Lower lobe of right lung (tissue), 2 donors: ENCODE results near the gene UBE2O. TPM values are rescaled to one million over a fixed set of nuclear protein-coding genes. Genes with fewer than 3 reads are reported as not detected.

Experiments used
- ATAC-seq, 2 donors: fragments of 200-7000 bp; cut with Tn5 transposase; one replicate each; pipeline ENCODE4 v1.9.1; 2020 to 2022; ENCODE audit warnings: mild to moderate bottlenecking in 2 of 2, moderate library complexity in 2 of 2
- DNase-seq: peaks from one replicate; pipeline ENCODE4 v3.0.0-alpha.2; 2020
- H3K27ac ChIP-seq: fragments of 200-600 bp; one replicate; pipeline ENCODE4 v1.8.0; 2022
- H3K27me3 ChIP-seq: fragments of 200-600 bp; one replicate; pipeline ENCODE4 v1.8.0; 2022; ENCODE audit warnings: low read depth
- H3K36me3 ChIP-seq: fragments of 200-600 bp; one replicate; pipeline ENCODE4 v1.8.0; 2022; ENCODE audit warnings: mild to moderate bottlenecking
- H3K4me1 ChIP-seq: fragments of 200-600 bp; one replicate; pipeline ENCODE4 v1.8.0; 2022
- H3K4me3 ChIP-seq: fragments of 200-600 bp; one replicate; pipeline ENCODE4 v1.8.0; 2022; ENCODE audit warnings: mild to moderate bottlenecking
- H3K9me3 ChIP-seq: fragments of 200-600 bp; one replicate; pipeline ENCODE4 v1.8.0; 2022
- intact Hi-C: fragments of 100-400 bp; cut with DNase I; formaldehyde crosslinking; loops from one replicate; pipeline ENCODE4 v1.11.0; 2022
- total RNA-seq: library from RNA; stranded (reverse); fragmentation: NEBNext Ultra II Directional; extraction: Animal tissue kit (Norgen Biotek cat#: 25700); gene quantifications from one replicate; pipeline ENCODE4 v1.2.1, GENCODE V29; 2021
- TF ChIP-seq, protein P1 (sequence below): fragments of 200-600 bp; IDR thresholded peaks from one replicate; pipeline ENCODE4 v1.8.0; 2022; ENCODE audit warnings: antibody characterized with exemption, mild to moderate bottlenecking
- donor health status: DM: no; HTN: yes; CAD: no; lungs with severe emphysema.

The UBE2O gene
- total RNA-seq, 1 donor from 2014 or later, result 18.2 TPM

DNA sequence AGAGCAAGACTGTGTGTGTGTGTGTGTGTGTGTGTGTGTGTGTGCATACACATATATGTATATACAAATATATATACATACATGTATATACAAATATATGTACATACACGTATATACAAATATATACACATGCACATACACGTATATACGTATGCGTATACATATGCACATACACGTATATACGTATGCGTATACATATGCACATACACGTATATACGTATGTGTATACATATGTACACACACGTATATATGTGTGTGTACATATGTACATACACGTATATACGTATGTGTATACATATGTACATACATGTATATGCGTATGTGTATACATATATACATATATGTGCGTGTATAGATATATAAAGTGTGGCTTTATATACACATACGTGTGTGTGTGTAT is 37.2 kb downstream of the UBE2O start:
- DNase-seq (no peak), ATAC-seq (no peak)
- intact Hi-C loops, result no loop called here
- TF ChIP-seq, protein P1, sequence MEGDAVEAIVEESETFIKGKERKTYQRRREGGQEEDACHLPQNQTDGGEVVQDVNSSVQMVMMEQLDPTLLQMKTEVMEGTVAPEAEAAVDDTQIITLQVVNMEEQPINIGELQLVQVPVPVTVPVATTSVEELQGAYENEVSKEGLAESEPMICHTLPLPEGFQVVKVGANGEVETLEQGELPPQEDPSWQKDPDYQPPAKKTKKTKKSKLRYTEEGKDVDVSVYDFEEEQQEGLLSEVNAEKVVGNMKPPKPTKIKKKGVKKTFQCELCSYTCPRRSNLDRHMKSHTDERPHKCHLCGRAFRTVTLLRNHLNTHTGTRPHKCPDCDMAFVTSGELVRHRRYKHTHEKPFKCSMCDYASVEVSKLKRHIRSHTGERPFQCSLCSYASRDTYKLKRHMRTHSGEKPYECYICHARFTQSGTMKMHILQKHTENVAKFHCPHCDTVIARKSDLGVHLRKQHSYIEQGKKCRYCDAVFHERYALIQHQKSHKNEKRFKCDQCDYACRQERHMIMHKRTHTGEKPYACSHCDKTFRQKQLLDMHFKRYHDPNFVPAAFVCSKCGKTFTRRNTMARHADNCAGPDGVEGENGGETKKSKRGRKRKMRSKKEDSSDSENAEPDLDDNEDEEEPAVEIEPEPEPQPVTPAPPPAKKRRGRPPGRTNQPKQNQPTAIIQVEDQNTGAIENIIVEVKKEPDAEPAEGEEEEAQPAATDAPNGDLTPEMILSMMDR, result no peak
- Histone ChIP-seq H3K27ac (no peak overlapping the region), H3K9me3 (no peaks in the 10 kb centered on the region), H3K36me3 (no peaks in the 10 kb centered on the region), H3K27me3 (no peaks in the 10 kb centered on the region), H3K4me3 (no peak overlapping the region), H3K4me1 (peaks cover 15% of the 10 kb centered on the region)

DNA sequence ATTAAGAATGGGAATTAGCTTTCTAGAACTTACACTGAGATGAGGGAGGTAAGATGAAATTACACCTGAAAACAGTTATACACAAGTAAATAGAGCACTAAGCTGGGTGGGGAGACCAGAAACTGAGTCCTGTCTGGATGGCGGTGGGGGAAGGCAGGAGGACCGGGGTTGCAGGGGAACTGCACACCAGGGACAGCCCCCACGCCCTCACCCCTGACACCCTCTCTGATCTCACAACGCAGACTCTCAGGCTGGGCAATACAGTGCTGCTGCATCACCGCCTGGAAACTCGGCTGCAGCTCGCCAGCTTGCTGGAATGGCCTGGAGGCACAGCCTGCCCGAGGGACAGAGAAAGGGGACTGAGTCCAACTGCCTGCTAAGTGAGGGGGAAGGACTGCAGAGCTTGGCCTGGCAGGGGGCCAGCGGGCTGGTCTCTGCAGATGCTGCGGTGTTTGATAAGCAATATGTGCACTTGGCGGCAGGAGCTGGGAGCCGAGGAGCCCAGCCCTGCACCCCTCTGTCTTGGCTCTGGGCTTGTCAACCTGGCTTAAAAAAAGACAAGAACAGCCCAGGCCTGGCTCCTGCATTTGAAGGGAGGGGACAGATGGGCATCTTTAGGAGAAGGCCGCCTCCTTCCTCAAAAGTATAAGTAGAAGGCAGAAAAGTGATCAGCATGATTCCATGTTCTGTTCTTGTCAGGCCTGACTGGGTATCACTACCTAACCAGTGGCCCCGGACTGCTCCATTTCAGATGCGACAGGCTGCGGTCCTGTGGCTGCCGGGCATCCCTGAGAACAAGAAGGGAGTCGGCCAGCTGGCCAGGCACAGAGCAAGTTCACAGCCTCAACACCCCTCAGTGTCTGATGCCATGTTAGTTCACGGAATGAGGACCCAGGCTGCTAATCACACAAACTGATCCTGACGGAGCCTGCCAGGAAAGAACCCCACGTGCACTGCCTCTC is 38.3 kb downstream of the UBE2O start:
- no peak for DNase-seq
- ATAC-seq, result peak in 1 of 2 donors; percentile 26
- Histone ChIP-seq H3K4me3 (no peak overlapping the region), H3K27ac (no peak overlapping the region), H3K4me1 (peaks cover 12% of the 10 kb centered on the region), H3K36me3 (peaks cover 3% of the 10 kb centered on the region), H3K9me3 (no peaks in the 10 kb centered on the region), H3K27me3 (no peaks in the 10 kb centered on the region)
- TF ChIP-seq, protein P1, result no peak
- intact Hi-C loops, result no loop called here

DNA sequence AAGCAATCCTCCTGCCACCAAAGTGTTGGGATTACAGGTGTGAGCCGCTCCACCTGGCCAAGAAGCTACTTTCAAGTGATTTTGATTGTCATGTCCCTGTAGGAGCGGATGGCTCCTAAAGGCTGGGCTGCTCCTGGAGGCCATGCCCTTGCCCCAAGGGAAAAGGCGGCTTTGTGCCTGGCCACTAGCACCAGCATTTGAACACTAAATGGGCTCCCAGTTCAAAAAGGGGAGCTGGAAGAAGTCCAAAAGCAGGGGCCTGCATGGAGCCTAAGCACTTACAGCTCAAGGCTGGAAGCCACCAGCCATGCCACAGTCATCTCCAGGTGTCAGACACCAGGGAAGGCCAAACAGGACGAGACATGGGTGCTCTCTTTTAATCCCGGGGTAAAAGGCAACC is 41.7 kb downstream of the UBE2O start:
- TF ChIP-seq, protein P1, result no peak
- Histone ChIP-seq H3K27ac (no peak overlapping the region), H3K36me3 (peaks cover 3% of the 10 kb centered on the region), H3K27me3 (no peaks in the 10 kb centered on the region), H3K4me3 (no peak overlapping the region), H3K4me1 (peaks cover 12% of the 10 kb centered on the region), H3K9me3 (no peaks in the 10 kb centered on the region)
- DNase-seq (no peak), ATAC-seq (no peak)
- intact Hi-C loops, result no loop called here

DNA sequence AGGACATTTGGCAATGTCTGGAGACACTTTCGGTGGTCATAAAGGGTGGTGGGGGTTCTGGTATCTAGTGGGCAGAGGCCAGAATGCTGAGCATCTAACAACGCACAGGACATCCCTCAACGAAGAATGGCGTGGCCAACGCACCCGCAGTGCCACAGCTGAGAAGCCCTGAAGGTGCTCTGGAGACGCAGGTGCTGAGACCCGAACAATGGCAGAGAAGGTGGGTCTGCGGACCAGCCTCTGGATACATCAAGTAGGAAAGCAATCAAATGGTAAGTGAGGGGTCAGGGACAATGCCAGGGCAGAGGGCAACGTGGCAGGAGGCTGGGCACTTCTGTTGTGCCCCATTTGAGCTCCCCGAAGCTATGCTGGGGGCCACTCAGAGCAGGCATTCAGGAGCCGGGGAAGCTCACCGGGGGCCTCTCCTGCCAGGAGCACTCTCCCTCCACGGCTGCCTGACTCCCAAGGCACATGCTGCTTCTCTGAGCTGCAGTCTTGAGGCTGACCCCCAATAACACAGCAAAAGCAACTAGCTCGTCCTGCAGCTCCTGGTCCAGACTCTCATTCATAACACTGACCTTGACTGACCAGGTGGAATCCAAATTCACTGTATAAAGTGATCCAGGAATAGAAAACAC is 42.5 kb downstream of the UBE2O start:
- intact Hi-C loops, result no loop called here
- TF ChIP-seq, protein P1, result no peak
- Histone ChIP-seq H3K27me3 (no peaks in the 10 kb centered on the region), H3K9me3 (no peaks in the 10 kb centered on the region), H3K4me1 (peaks cover 12% of the 10 kb centered on the region), H3K36me3 (peaks cover 5% of the 10 kb centered on the region), H3K4me3 (no peak overlapping the region), H3K27ac (no peak overlapping the region)
- ATAC-seq (no peak), DNase-seq (no peak)

DNA sequence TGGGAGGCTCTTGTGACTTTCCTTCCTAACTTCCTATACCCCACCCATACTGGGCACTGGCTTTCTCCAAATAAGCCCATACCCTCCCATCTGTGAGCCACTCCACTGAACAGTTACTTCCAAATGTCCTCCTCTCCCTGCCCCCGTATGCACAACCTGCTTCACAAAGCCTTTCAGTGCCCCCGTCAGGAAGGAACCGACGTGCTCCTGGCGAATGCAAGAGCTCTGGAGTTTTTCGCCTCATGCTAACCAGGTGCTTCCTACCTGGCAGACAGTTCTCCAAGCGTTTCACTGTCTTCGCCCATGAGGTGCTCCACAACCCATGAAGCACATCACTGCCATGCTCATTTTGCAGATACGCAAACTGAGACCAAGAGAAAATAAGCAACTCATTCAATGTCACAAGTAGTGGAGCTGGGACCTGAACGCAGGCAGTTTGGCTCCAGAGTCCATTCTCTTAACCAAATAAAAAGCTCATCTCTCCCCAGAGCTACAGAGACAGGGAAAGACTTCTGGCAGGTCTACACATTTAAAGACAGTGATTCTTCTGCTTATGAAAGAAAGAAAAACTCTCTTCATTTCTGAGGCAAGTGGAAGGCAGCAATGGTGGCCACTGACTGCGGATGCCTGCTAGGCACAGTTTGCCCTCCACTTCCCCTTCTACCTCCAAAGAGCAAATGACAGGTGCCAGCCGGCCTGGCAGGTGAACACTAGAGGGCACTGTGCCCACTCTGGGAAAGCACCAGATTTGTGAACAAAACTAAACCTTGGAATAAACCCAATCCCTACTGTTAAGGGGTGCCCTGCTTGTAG is 44.7 kb downstream of the UBE2O start:
- Histone ChIP-seq H3K27me3 (no peaks in the 10 kb centered on the region), H3K4me3 (no peak overlapping the region), H3K36me3 (peaks cover 27% of the 10 kb centered on the region), H3K4me1 (no peaks in the 10 kb centered on the region), H3K27ac (no peak overlapping the region), H3K9me3 (no peaks in the 10 kb centered on the region)
- peak; percentile 59 to 67 for ATAC-seq
- intact Hi-C loops, result no loop called here
- TF ChIP-seq, protein P1, result peak; percentile 82
- peak; percentile 75 for DNase-seq
